ENCODE results near the gene EFNA4. TPM values are rescaled to one million over a fixed set of nuclear protein-coding genes. Genes with fewer than 3 reads are reported as not detected.

EFNA4 gene
- total RNA-seq, 4 donors from 2014 or later, result 22.4 to 44.2 (median 28.7) TPM

GRCh38 chr1:155077758-155078445 is 14.4 kb downstream of the EFNA4 start:
- Histone ChIP-seq H3K4me1 (peaks cover 88% of the 10 kb centered on the region), H3K27ac (peak overlapping the region; percentile 86), H3K27me3 (peaks cover 38% of the 10 kb centered on the region), H3K4me3 (peak overlapping the region; percentile 61), H3K36me3 (no peaks in the 10 kb centered on the region), H3K9me3 (no peaks in the 10 kb centered on the region)
- no peak for TF ChIP-seq EP300 (IDR thresholded peaks at IDR 0.05)
- TF ChIP-seq POLR2A (IDR thresholded peaks at IDR 0.05), result no peak
- DNase-seq (ENCODE audit: low spot score in 2 of 2), result no peak
- WGBS, result 71% methylated on average over 2 of the region's 4 CpGs

- Histone ChIP-seq H3K9me3 (no peaks in the 10 kb centered on the region), H3K36me3 (no peaks in the 10 kb centered on the region), H3K4me3 (peak within 1 kb of the TSS; percentile 61), H3K27ac (peak within 1 kb of the TSS; percentile 86), H3K4me1 (peaks cover 88% of the 10 kb centered on the region), H3K27me3 (peaks cover 46% of the 10 kb centered on the region)
- WGBS, result 1% methylated on average over 33 of the region's 59 CpGs
- peak; percentile 80 to 85 for DNase-seq (ENCODE audit: low spot score in 2 of 2)
- TF ChIP-seq POLR2A (IDR thresholded peaks at IDR 0.05), result no peak
- no peak for TF ChIP-seq POLR2AphosphoS5 (IDR thresholded peaks at IDR 0.05)
- TF ChIP-seq EP300 (IDR thresholded peaks at IDR 0.05), result no peak
- TF ChIP-seq CTCF (IDR thresholded peaks at IDR 0.05), result no peak
Observed at GRCh38 chr1:155078469-155079209, 15.1 kb downstream of the EFNA4 start, which contains the start of gene EFNA3. EFNA3 (plus strand) TSS chr1:155078837; CDS start chr1:155078942, 105 bp downstream.

- Histone ChIP-seq H3K36me3 (no peaks in the 10 kb centered on the region), H3K27me3 (peaks cover 51% of the 10 kb centered on the region), H3K4me3 (peak overlapping the region; percentile 61), H3K4me1 (peaks cover 88% of the 10 kb centered on the region), H3K9me3 (no peaks in the 10 kb centered on the region), H3K27ac (peak overlapping the region; percentile 86)
- TF ChIP-seq POLR2AphosphoS5 (IDR thresholded peaks at IDR 0.05) (no peak), CTCF (IDR thresholded peaks at IDR 0.05) (no peak), EP300 (IDR thresholded peaks at IDR 0.05) (no peak), POLR2A (IDR thresholded peaks at IDR 0.05) (no peak)
- no peak for DNase-seq (ENCODE audit: low spot score in 2 of 2)
- WGBS, result 0% methylated on average over 9 of the region's 10 CpGs
Observed at GRCh38 chr1:155079210-155079486, 15.6 kb downstream of the EFNA4 start.

- peaks cover 92% of the 10 kb centered on the region for H3K4me1 ChIP-seq
- DNase-seq (ENCODE audit: low spot score in 2 of 2), result peak in 1 of 2 donors; percentile 71
- H3K36me3 ChIP-seq, result no peaks in the 10 kb centered on the region
- no peaks in the 10 kb centered on the region for H3K9me3 ChIP-seq
- TF ChIP-seq POLR2A (IDR thresholded peaks at IDR 0.05) (no peak), POLR2AphosphoS5 (IDR thresholded peaks at IDR 0.05) (no peak), EP300 (IDR thresholded peaks at IDR 0.05) (no peak), CTCF (IDR thresholded peaks at IDR 0.05) (no peak)
- under 1% methylated on average over 46 of the region's 67 CpGs for whole genome bisulfite sequencing
- H3K4me3 ChIP-seq, result peak overlapping the region; percentile 61
- H3K27ac ChIP-seq, result peak overlapping the region; percentile 86
- H3K27me3 ChIP-seq, result peaks cover 53% of the 10 kb centered on the region
Observed at GRCh38 chr1:155079487-155080311, 16.2 kb downstream of the EFNA4 start.

- Histone ChIP-seq H3K36me3 (no peaks in the 10 kb centered on the region), H3K4me3 (peak overlapping the region; percentile 61), H3K9me3 (no peaks in the 10 kb centered on the region), H3K27ac (peak overlapping the region; percentile 86), H3K4me1 (peaks cover 87% of the 10 kb centered on the region), H3K27me3 (peaks cover 53% of the 10 kb centered on the region)
- WGBS, result 0% methylated on average over 4 of the region's 71 CpGs
- DNase-seq (ENCODE audit: low spot score in 2 of 2), result peak in 1 of 2 donors; percentile 71
- TF ChIP-seq POLR2A (IDR thresholded peaks at IDR 0.05), result no peak
- TF ChIP-seq EP300 (IDR thresholded peaks at IDR 0.05), result no peak
- TF ChIP-seq POLR2AphosphoS5 (IDR thresholded peaks at IDR 0.05), result no peak
- TF ChIP-seq CTCF (IDR thresholded peaks at IDR 0.05), result no peak
Observed at GRCh38 chr1:155080312-155081228, 17.0 kb downstream of the EFNA4 start.

All from suprapubic skin (tissue), 4 donors.